HepG2 (cell line): ENCODE measurements around the gene INSIG2. TPM values are rescaled to one million over a fixed set of nuclear protein-coding genes. Genes with fewer than 3 reads are reported as not detected.

ENCODE experiments used
- ATAC-seq: fragments of 200-7000 bp; cut with Tn5 transposase; 3 replicates; pipeline ENCODE4 v1.9.1; 2020; ENCODE audit warnings: mild to moderate bottlenecking, moderate library complexity
- BruUV-seq: library from RNA; stranded (reverse); fragments of 400-500 nt; replicated peaks from 2 replicates; lab custom pipeline; 2021; lab: Mats Ljungman, UMichigan
- CTCF ChIA-PET: fragments of 300-600 bp; formaldehyde crosslinking; extraction: SDS; loops from one replicate; lab custom pipeline; 2021; ENCODE audit warnings: low total read pairs, inconsistent platforms, low intra/inter-chr PET ratio; lab: Yijun Ruan, JAX
- POLR2A ChIA-PET: fragments of 350-600 bp; sonication (Branson Sonifier 250); formaldehyde crosslinking; loops from one replicate; lab custom pipeline; 2020; ENCODE audit warnings: antibody characterized with exemption, inconsistent platforms; lab: Yijun Ruan, JAX
- DNase-seq: peaks from one replicate; pipeline ENCODE4 v3.0.0-alpha.2; 2015; ENCODE audit warnings: low spot score
- FAIRE-seq: peaks from 3 replicates; lab custom pipeline; 2011; peaks lifted over from hg19 to GRCh38; lab: Jason Lieb, UNC
- H2AFZ ChIP-seq: one replicate; pipeline ENCODE4 v1.6.1; 2011; ENCODE audit warnings: low read length, inconsistent platforms
- H3K27ac ChIP-seq: fragments of 300-600 bp; 3 replicates; pipeline ENCODE4 v1.8.0; 2011; ENCODE audit warnings: mixed run types, mild to moderate bottlenecking, mixed read lengths, low read length, inconsistent platforms; ENCODE audit not compliant: insufficient read depth; ENCODE audit errors: extremely low read length
- H3K27me3 ChIP-seq, 2 experiments: fragments of 200-600 bp in 1 of 2; 2 replicates in 1 of 2; 3 replicates in 1 of 2; pipeline versions ENCODE4 v1.6.0 to v1.8.0; 2011; ENCODE audit warnings: low read length in 2 of 2, mild to moderate bottlenecking in 2 of 2, moderate library complexity in 2 of 2, inconsistent platforms in 1 of 2; ENCODE audit not compliant: insufficient read depth in 2 of 2, control insufficient read depth in 1 of 2
- H3K36me3 ChIP-seq, 2 experiments: fragments of 200-600 bp in 1 of 2; replicated peaks in 1 of 2; 2 replicates in 1 of 2; 3 replicates in 1 of 2; pipeline versions ENCODE4 v1.5.1 to v1.8.0; 2011; ENCODE audit warnings: low read length in 2 of 2, inconsistent platforms in 1 of 2; ENCODE audit not compliant: insufficient read depth in 2 of 2, control insufficient read depth in 1 of 2
- H3K4me1 ChIP-seq: 2 replicates; pipeline ENCODE4 v1.5.1; 2012; ENCODE audit warnings: low read length, inconsistent platforms; ENCODE audit not compliant: insufficient read depth
- H3K4me2 ChIP-seq: 2 replicates; pipeline ENCODE4 v1.6.0; 2011; ENCODE audit warnings: low read depth, low read length, inconsistent platforms
- H3K4me3 ChIP-seq, 3 experiments: fragments of 200-600 bp in 1 of 3; sonication (generic), shearing (Covaris generic) in 1 of 3; replicated peaks in 1 of 3; 2 replicates each; pipeline ENCODE4 v1.5.1; 2011 to 2016; ENCODE audit warnings: low read length in 3 of 3, inconsistent platforms in 2 of 3, low read depth in 2 of 3, mild to moderate bottlenecking in 2 of 3, control low read depth in 1 of 3, mixed read lengths in 1 of 3; ENCODE audit not compliant: insufficient read depth in 1 of 3
- H3K79me2 ChIP-seq: one replicate; pipeline ENCODE4 v1.6.1; 2011; ENCODE audit warnings: low read length, inconsistent platforms; ENCODE audit not compliant: insufficient read depth
- H3K9ac ChIP-seq: 2 replicates; pipeline ENCODE4 v1.6.0; 2011; ENCODE audit warnings: mild to moderate bottlenecking, low read depth, low read length, inconsistent platforms; ENCODE audit not compliant: insufficient read depth
- H3K9me3 ChIP-seq: 2 replicates; pipeline ENCODE4 v1.5.1; 2012; ENCODE audit warnings: mild to moderate bottlenecking, low read length
- H4K20me1 ChIP-seq: 2 replicates; pipeline ENCODE4 v1.6.0; 2011; ENCODE audit warnings: inconsistent platforms, mild to moderate bottlenecking, low read length, moderate library complexity; ENCODE audit not compliant: insufficient read depth
- MEIS2 ChIP-seq: sonication (generic); formaldehyde crosslinking; IDR thresholded peaks from 2 replicates; pipeline ENCODE4 v1.9.0; 2021; ENCODE audit warnings: mild to moderate bottlenecking, missing genetic modification reagents
- MIER2 ChIP-seq: IDR thresholded peaks from 2 replicates; pipeline ENCODE4 v1.6.1; 2016; ENCODE audit warnings: missing biosample characterization, missing genetic modification reagents
- MTA3 ChIP-seq: sonication (generic); formaldehyde crosslinking; IDR thresholded peaks from 2 replicates; pipeline ENCODE4 v1.4.0; 2020; ENCODE audit warnings: missing genetic modification reagents
- NFRKB ChIP-seq: fragments of 450-650 bp; IDR thresholded peaks from 2 replicates; pipeline ENCODE4 v1.6.1; 2017
- REPIN1 ChIP-seq: sonication (generic); formaldehyde crosslinking; IDR thresholded peaks from 2 replicates; pipeline ENCODE4 v1.8.0; 2022; ENCODE audit warnings: missing genetic modification reagents, low read depth, mild to moderate bottlenecking, borderline replicate concordance
- SIN3B ChIP-seq: fragments of 150-350 bp; IDR thresholded peaks from 2 replicates; pipeline ENCODE4 v1.6.1; 2014; ENCODE audit warnings: low read length
- TIGD3 ChIP-seq: sonication (generic); formaldehyde crosslinking; IDR thresholded peaks from 2 replicates; pipeline ENCODE4 v1.5.1; 2020; ENCODE audit warnings: mild to moderate bottlenecking, missing genetic modification reagents, borderline replicate concordance
- ZMAT5 ChIP-seq: sonication (generic); formaldehyde crosslinking; IDR thresholded peaks from 2 replicates; pipeline ENCODE4 v1.5.0; 2020; ENCODE audit warnings: mild to moderate bottlenecking, low read depth, missing genetic modification reagents, borderline replicate concordance
- ZNF142 ChIP-seq: sonication (generic); formaldehyde crosslinking; IDR thresholded peaks from 2 replicates; pipeline ENCODE4 v1.4.0; 2020; ENCODE audit warnings: missing genetic modification reagents
- ZNF260 ChIP-seq: sonication (generic); formaldehyde crosslinking; IDR thresholded peaks from 2 replicates; pipeline ENCODE4 v1.4.0; 2020; ENCODE audit warnings: missing genetic modification reagents, low read depth, mild to moderate bottlenecking, borderline replicate concordance
- ZNF337 ChIP-seq: sonication (generic); formaldehyde crosslinking; IDR thresholded peaks from 2 replicates; pipeline ENCODE4 v1.5.1; 2020; ENCODE audit warnings: missing genetic modification reagents, low read depth, mild to moderate bottlenecking, borderline replicate concordance
- ZNF543 ChIP-seq: sonication (generic); formaldehyde crosslinking; IDR thresholded peaks from 2 replicates; pipeline ENCODE4 v1.4.0; 2020; ENCODE audit warnings: mild to moderate bottlenecking, missing genetic modification reagents
- ZNF704 ChIP-seq: sonication (generic); formaldehyde crosslinking; IDR thresholded peaks from 2 replicates; pipeline ENCODE4 v1.8.1; 2023; ENCODE audit warnings: mild to moderate bottlenecking, inconsistent platforms, moderate library complexity, missing genetic modification reagents, borderline replicate concordance
- ZNF747 ChIP-seq: sonication (generic); formaldehyde crosslinking; IDR thresholded peaks from 2 replicates; pipeline ENCODE4 v1.8.1; 2023; ENCODE audit warnings: missing genetic modification reagents, mild to moderate bottlenecking, borderline replicate concordance
- ZNF879 ChIP-seq: sonication (generic); formaldehyde crosslinking; IDR thresholded peaks from 2 replicates; pipeline ENCODE4 v1.8.1; 2023; ENCODE audit warnings: missing genetic modification reagents
- WGBS: methylation state at CpG from one replicate; pipeline ENCODE4 v1.1.6; 2017; ENCODE audit warnings: low lambda C conversion rate; 5-methylcytosine and 5-hydroxymethylcytosine counted together
- in situ Hi-C: cut with HindIII; loops from 2 replicates; pipeline ENCODE4 v1.10.0; 2017; ENCODE audit warnings: low pct_unique_long_range_greater_than_20kb; ENCODE audit not compliant: extremely low pct_ligation_motif_present
- intact Hi-C: fragments of 100-400 bp; cut with micrococcal nuclease; formaldehyde crosslinking; loops from one replicate; pipeline ENCODE4 v1.10.0; 2022; ENCODE audit not compliant: unreplicated experiment
- polyA plus RNA-seq, 8 experiments: library from polyadenylated mRNA; depleted of rRNA in 3 of 8; stranded (reverse) in 7 of 8; unstranded in 1 of 8; fragments of >200 nt; fragmentation: Illumina TruSeq in 4 of 8; extraction: Trizol in 4 of 8; gene quantifications; 2 replicates each; pipeline versions ENCODE4 v1.2.1 to v1.2.3, GENCODE V29; 2011 to 2016; ENCODE audit warnings: low read depth in 4 of 8, missing spikeins in 1 of 8, mixed read lengths in 1 of 8; ENCODE audit not compliant: insufficient read depth in 1 of 8
- total RNA-seq, 5 experiments: library from RNA; depleted of rRNA; stranded (reverse); fragments of >200 nt; fragmentation: Illumina TruSeq; extraction: Trizol; gene quantifications; 2 replicates each; pipeline ENCODE4 v1.2.3, GENCODE V29; 2016; ENCODE audit warnings: low read depth in 1 of 5

The INSIG2 gene
- total and polyA plus RNA-seq, 2 of the 13 experiments (the other 11 are each of a cell fraction or from before 2014, with no cell fraction given): 73.5 to 481 TPM

- TF ChIP-seq ZNF142 (CRISPR knock-in tag): no peak
- TF ChIP-seq SIN3B: no peak
- no peak for TF ChIP-seq MEIS2
- TF ChIP-seq MIER2: no peak
- no peak for TF ChIP-seq ZNF260
- no peak for TF ChIP-seq ZNF543
Observed at GRCh38 chr2:118119158-118119727, 31.0 kb downstream of the INSIG2 start (continued).

GRCh38 chr2:118119761-118120400 lies 31.6 kb downstream of the INSIG2 start:
- H3K27me3 ChIP-seq: no peaks in the 10 kb centered on the region; a peak in 1 of 5 replicates
- no peaks in the 10 kb centered on the region; a peak in 1 of 5 replicates for H3K36me3 ChIP-seq
- H3K4me2 ChIP-seq: no peak overlapping the region
- H3K9me3 ChIP-seq: no peaks in the 10 kb centered on the region
- FAIRE-seq: no peak
- no TSS peak for BruUV-seq
- no peak overlapping the region for H3K9ac ChIP-seq
- no peak for ATAC-seq
- in situ Hi-C loops (no loop called here), intact Hi-C loops (no loop called here)
- no peaks in the 10 kb centered on the region for H3K79me2 ChIP-seq
- H3K4me3 ChIP-seq: no peak overlapping the region
- no peak overlapping the region for H3K27ac ChIP-seq
- CTCF ChIA-PET: no interaction called here
- peaks cover 4% of the 10 kb centered on the region; the same call in 1 of the 2 replicates for H4K20me1 ChIP-seq
- H2AFZ ChIP-seq: no peak overlapping the region
- POLR2A ChIA-PET: no interaction called here
- peaks cover 52% of the 10 kb centered on the region for H3K4me1 ChIP-seq
- no peak for DNase-seq
- 96% methylated on average over 8 of the region's 8 CpGs for whole genome bisulfite sequencing
- TF ChIP-seq ZNF337 (CRISPR knock-in tag): no peak
- no peak for TF ChIP-seq ZNF747 (CRISPR knock-in tag)
- TF ChIP-seq TIGD3: no peak
- TF ChIP-seq ZNF704 (CRISPR knock-in tag): no peak
- TF ChIP-seq REPIN1 (CRISPR knock-in tag): no peak
- no peak for TF ChIP-seq ZNF879 (CRISPR knock-in tag)
- TF ChIP-seq MTA3: no peak
- no peak for TF ChIP-seq ZMAT5 (CRISPR knock-in tag)
- TF ChIP-seq NFRKB: no peak
